Measurements from ENCODE around the gene NUBP1.
"Not testable (repeated sequence)": the region's sequence is repeated elsewhere in the genome, so short reads cannot be mapped to it uniquely, and the experiment has no call there.

NUBP1 gene

GRCh38 chr16:10743610-10744369 lies at the start of gene NUBP1:
Gene NUBP1, plus strand, starts transcription at chr16:10743842. Its CDS starts 22 bp downstream, at chr16:10743864.
- DNase-seq = peak; percentile 99

DNA sequence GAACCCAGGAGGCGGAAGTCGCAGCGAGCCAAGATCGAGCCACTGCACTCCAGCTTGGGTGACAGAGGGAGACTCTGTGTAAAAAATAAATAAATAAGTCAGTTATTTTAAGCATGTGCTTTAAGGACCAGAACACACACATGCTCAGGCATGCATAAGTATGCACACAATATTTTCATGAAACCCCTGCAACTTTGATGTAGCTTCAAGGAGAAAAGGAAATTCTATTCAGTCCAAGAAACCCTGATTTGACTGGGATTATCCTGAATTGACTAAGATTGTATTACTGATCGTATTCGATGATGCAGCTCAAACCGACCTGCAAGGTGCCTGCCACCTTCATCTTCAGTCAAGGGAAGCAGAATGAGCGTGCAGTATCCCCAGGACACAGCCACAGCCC lies 49.8 kb upstream of the NUBP1 start:
- no peak for DNase-seq

DNA sequence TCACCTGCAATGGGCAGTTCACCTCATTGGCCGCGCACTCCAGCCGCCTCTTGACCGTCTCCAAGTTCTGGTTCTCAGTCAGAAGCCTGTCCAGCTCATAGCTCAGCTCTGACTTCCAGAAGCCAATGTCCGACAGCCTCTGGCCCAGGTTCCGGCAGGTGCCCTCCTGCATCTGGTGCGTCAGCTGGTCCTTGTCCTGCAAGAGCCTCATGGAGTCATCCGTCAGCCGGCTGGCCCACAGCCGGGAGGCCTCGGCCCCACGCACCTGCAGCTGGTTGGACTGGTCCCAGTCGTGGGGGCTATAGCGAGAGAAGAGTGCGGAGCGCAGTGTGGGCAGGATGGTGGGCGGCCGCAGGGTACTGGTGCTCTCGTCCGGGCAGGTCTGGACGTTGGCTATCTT lies 49.3 kb upstream of the NUBP1 start:
- no peak for DNase-seq

GRCh38 chr16:10694830-10695229 lies 48.8 kb upstream of the NUBP1 start, which contains the start of gene TEKT5:
Gene TEKT5, minus strand, starts transcription at chr16:10694930. Its CDS starts 57 bp downstream, at chr16:10694873.
- DNase-seq = no peak

DNA sequence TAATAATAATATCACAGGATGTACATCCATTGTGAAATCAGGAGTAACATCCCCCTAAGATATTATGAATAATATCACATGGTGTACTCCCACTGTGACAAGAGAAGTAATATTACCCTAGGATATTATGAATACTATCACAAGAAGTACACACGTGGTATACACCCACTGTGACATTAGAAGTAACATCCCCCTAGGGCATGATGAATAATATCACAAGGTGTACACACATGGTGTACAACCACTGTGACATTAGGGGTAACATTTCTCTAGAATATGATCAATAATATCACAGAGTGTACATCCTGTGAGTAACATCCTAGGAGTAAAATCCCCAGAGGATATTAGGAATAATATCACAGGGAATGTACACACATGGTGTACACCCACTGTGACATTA lies 43.9 kb upstream of the NUBP1 start:
- DNase-seq = no peak

DNA sequence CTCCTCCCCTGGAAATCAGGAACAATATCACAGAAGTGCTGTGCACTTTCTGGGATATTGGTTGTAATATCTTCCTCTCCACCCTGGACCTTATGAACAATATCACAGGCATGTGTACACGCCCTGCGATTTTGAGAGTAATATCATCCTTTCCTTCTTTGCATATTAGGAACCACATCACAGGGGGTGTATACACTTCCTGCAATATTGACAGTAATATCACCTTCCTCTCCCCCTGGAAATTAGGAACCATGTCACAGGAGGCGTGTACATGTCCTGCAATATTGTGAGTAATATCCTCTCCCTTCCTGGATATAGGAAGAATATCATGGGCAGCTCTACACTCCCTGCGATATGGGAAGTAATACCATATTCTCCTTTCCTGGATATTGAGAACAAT lies 34.7 kb upstream of the NUBP1 start:
- no peak for DNase-seq

DNA sequence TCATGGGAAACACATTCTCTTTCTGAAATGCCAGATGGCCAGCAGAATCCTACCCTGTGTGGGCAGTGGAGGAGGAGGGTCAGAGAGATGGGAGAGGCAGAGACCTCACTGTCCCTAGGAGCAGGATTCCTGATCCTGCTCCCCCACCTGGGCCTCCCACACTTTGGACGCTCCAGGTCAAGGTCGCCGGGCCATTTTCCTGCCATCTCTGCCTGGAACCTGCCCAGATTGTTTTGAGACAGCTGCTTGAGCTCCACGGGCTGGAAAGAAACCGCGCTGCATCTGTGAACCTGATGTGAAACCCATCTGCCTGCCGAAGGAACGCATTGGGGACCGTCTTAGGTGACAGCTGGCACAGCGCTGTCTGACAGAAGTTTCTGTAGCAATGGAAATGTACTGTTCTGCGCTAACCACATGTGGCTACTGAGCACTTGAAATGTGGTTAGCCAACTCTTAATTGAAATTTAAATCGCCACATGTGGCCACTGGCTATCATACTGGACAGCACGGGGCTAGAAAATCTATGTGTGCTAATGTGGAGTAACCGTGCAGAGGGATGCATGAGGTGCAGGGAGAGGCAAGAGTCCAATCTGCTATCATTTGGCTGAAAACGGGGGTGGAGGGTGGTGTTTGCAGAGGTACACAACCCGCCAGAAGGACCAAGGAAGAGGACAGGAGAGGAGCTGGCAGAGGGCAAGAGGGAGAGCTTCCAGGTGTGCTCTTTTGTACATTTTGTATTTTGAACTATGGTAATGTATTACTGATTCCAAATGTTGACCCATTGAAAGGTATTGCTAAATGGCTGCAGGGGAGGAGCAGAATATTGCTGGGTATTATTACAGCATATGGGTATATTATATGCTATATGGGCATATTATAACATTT lies 15.4 kb upstream of the NUBP1 start:
- DNase-seq = no peak

DNA sequence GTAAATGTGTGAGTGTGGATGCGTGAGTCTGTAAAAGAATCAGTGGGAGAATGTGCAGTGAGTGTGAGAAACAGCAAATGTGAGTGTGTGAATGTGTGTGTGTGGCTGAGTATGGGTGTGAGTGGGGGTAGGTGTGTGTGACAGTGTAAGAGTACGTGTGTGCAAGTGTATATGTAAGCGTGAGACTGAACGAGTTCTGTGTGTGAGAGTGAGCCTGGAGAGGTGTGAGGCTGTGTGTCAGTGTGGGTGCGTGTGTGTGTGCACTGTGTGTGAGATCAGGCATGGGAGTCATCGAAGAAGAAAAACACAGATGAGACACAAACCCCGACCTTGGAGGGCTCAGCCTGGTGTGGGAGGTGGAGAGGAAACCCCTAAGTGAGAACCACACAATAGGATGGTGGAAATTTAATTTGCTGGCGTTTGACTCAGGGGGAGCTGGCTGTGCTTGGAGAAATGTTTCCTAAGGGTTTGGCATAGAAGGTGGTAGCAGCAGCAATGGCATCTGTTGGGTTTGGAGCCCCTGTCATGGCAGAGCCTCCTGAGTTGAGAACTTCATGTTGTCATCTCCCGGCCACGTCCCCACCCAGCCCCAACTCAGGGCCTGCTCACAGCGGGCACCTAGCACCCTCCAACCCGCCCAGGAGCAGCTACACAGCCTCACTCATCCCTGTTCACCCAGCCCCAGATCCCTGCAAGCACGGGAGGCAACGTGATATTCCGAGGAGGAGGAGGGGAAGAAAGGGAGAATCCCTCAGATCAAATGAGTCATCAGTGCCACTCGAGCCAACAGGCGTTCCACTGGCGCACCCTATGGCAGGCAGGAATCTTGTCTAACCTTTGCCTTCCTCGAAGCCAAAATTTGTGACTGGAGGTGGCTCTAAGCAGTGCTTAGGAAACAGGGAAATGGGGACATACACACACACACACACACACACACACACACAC lies 14.3 kb upstream of the NUBP1 start:
- DNase-seq = no peak

DNA sequence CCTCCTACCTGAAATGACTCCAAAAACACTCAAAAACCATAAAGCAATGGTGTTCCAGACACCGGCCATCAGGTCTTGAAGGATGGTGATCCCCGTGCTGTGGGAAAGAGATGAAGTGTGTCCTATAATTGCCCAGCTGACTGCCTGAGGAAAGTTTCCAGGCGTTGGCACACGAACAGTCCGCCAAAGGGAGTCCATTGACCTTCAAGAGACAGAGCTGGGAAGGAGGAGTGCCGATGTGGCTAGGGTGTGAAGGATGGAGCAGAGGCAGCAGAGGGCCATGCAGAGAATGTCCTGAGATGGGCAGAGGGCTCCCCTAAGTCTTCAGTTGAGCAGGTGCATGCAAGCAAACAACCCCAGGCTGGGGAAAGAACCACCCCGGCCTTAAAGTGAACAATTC lies 11.9 kb upstream of the NUBP1 start:
- no peak for DNase-seq

- DNase-seq = peak; percentile 77
Measured at GRCh38 chr16:10737068-10737625, 6.5 kb upstream of the NUBP1 start.

- DNase-seq = peak; percentile 69
Measured at GRCh38 chr16:10738231-10739077, 5.2 kb upstream of the NUBP1 start.

DNA sequence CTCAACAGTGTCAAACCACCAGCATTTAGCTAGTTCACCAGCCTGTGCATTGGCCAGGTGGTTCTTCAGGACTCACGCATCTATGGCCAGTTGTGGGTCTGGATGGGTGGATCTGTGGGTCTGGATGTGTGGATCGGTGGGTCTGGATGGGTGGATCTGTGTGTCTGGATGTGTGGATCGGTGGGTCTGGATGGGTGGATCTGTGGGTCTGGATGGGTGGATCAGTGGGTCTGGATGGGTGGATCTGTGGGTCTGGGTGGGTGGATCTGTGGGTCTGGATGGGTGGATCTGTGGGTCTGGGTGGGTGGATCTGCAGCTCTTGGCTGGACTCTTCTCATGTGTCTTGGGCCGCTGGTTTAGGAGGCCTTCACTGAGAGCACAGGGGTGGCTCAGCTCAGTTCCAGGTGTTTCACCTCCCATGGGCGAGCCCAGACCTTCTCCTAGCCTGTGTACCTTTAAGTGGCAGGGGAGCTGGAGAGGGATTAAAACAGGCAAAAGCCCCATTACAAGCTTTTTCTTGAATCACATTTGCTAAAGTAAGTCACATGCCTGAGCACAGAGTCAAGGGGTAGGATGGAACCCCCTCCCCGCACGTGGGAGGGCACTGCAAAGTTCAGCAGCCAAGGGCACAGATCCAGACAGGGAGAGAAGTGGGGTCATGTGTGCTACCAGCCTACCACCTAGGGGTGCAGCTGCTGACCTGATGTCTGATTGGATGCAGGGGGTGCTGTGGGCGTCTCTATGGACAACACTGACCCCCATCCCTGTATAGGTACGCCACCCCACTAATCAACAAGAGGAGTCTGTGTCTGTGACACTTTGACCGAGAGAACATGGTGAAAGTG lies 3.4 kb upstream of the NUBP1 start:
- DNase-seq = no peak

GRCh38 chr16:10740845-10741208 lies 2.8 kb upstream of the NUBP1 start:
- no peak for DNase-seq

GRCh38 chr16:10741249-10741648 lies 2.4 kb upstream of the NUBP1 start:
- DNase-seq = not testable (repeated sequence)

- DNase-seq = no peak
Measured at GRCh38 chr16:10741844-10742243, 1.8 kb upstream of the NUBP1 start.

- no peak for DNase-seq
Measured at GRCh38 chr16:10743227-10743609, 424 bp upstream of the NUBP1 start.

DNA sequence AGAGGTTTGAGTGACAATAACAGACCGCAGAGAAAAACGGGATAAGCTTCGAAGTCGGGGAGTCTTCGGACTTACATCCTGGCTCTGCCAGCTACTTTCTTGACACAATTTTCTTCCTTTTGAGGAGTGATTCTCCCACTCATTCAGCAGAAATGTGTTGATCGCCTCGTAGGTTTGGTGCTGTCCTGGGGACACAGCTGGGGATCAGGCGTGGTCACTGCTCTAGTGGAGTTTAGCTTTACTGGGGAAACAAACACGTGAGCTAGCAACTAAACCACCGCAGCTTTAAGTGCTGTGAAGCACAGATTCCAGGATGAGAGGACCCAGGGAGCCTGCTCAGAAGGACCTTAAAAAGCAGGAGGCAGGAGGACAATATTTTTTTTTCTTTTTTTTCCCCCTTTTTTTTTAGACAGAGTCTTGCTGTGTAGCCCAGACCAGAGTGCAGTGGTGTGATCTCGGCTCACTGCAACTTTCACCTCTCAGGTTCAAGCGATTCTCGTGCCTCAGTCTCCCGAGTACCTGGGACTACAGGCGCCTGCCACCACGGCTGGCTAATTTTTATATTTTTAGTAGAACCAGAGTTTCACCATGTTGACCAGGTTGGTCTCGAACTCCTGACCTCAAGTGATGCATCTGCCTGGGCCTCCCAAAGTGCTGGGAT lies 858 bp downstream of the NUBP1 start:
- no peak for DNase-seq

- no peak for DNase-seq
Measured at GRCh38 chr16:10745841-10746240, 2.2 kb downstream of the NUBP1 start.

DNA sequence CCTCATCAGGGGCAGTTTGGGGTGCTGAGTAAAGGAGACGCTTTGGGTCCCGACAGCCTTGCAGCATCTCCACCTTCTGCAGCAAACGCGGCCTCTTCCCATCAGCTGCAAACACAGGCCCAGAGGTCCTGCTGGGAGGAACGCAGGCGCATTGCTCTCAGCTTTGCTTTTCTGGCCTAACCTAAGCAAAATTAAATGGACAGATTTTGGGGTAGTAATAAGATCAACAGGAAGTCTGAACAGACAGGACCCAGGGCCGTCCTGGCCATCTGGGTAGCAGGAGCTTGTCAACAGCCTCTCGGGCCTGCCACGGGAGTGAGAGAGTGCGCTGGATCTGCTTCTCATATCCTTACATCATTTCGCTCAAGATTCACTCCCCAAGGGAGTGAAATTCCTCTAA lies 7.2 kb downstream of the NUBP1 start:
- no peak for DNase-seq

GRCh38 chr16:10751291-10751697 lies 7.7 kb downstream of the NUBP1 start:
- no peak for DNase-seq

All from CD4-positive, alpha-beta T cell treated with Interleukin-15 for 1 hour (primary cell).